ENCODE data around the gene SRGAP1.
"Not testable (repeated sequence)": the region's sequence is repeated elsewhere in the genome, so short reads cannot be mapped to it uniquely, and the experiment has no call there.

SRGAP1 gene

GRCh38 chr12:64016521-64016920 is 172.0 kb downstream of the SRGAP1 start:
- no peak for DNase-seq (ENCODE audit: low spot score)
- in situ Hi-C loops (cut with MboI; ENCODE audit: low pct_unique_long_range_greater_than_20kb, low sequenced_read_pairs, unreplicated experiment), result no loop called here
- TF ChIP-seq, protein P1, sequence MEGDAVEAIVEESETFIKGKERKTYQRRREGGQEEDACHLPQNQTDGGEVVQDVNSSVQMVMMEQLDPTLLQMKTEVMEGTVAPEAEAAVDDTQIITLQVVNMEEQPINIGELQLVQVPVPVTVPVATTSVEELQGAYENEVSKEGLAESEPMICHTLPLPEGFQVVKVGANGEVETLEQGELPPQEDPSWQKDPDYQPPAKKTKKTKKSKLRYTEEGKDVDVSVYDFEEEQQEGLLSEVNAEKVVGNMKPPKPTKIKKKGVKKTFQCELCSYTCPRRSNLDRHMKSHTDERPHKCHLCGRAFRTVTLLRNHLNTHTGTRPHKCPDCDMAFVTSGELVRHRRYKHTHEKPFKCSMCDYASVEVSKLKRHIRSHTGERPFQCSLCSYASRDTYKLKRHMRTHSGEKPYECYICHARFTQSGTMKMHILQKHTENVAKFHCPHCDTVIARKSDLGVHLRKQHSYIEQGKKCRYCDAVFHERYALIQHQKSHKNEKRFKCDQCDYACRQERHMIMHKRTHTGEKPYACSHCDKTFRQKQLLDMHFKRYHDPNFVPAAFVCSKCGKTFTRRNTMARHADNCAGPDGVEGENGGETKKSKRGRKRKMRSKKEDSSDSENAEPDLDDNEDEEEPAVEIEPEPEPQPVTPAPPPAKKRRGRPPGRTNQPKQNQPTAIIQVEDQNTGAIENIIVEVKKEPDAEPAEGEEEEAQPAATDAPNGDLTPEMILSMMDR (IDR thresholded peaks at IDR 0.05; ENCODE audit: extremely low read depth, insufficient read depth, missing control alignments), result no peak

- in situ Hi-C loops (cut with MboI; ENCODE audit: low pct_unique_long_range_greater_than_20kb, low sequenced_read_pairs, unreplicated experiment); DNase-seq (ENCODE audit: low spot score): not testable (repeated sequence)
Measured at GRCh38 chr12:64018116-64018515, 173.6 kb downstream of the SRGAP1 start.

- in situ Hi-C loops (cut with MboI; ENCODE audit: low pct_unique_long_range_greater_than_20kb, low sequenced_read_pairs, unreplicated experiment), result no loop called here
- TF ChIP-seq, protein P1 (IDR thresholded peaks at IDR 0.05; ENCODE audit: extremely low read depth, insufficient read depth, missing control alignments), result no peak
- no peak for DNase-seq (ENCODE audit: low spot score)
Measured at GRCh38 chr12:64018524-64018923, 174.0 kb downstream of the SRGAP1 start.

GRCh38 chr12:64019101-64019500 is 174.6 kb downstream of the SRGAP1 start:
- TF ChIP-seq, protein P1 (IDR thresholded peaks at IDR 0.05; ENCODE audit: extremely low read depth, insufficient read depth, missing control alignments), result no peak
- in situ Hi-C loops (cut with MboI; ENCODE audit: low pct_unique_long_range_greater_than_20kb, low sequenced_read_pairs, unreplicated experiment), result no loop called here
- no peak for DNase-seq (ENCODE audit: low spot score)

DNA sequence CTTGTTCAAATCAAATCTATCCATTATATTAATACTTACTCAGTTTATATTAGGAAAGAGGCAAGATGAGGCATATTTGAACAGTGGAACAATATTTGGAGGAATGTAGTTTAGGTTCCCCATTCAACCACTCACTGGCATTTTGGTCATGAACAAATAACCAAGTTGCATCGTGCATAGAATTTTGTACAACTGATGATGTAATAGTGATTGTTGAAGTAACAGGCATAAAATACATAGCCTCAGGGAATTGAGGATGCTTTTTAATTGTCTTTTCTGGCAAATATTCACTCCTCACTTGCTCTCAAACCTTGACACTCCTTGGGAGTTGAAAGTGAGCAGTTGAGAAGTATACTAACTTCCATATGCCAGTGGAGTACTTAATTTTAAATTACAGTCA is 175.2 kb downstream of the SRGAP1 start:
- TF ChIP-seq, protein P1 (IDR thresholded peaks at IDR 0.05; ENCODE audit: extremely low read depth, insufficient read depth, missing control alignments), result no peak
- no peak for DNase-seq (ENCODE audit: low spot score)
- in situ Hi-C loops (cut with MboI; ENCODE audit: low pct_unique_long_range_greater_than_20kb, low sequenced_read_pairs, unreplicated experiment), result no loop called here

DNA sequence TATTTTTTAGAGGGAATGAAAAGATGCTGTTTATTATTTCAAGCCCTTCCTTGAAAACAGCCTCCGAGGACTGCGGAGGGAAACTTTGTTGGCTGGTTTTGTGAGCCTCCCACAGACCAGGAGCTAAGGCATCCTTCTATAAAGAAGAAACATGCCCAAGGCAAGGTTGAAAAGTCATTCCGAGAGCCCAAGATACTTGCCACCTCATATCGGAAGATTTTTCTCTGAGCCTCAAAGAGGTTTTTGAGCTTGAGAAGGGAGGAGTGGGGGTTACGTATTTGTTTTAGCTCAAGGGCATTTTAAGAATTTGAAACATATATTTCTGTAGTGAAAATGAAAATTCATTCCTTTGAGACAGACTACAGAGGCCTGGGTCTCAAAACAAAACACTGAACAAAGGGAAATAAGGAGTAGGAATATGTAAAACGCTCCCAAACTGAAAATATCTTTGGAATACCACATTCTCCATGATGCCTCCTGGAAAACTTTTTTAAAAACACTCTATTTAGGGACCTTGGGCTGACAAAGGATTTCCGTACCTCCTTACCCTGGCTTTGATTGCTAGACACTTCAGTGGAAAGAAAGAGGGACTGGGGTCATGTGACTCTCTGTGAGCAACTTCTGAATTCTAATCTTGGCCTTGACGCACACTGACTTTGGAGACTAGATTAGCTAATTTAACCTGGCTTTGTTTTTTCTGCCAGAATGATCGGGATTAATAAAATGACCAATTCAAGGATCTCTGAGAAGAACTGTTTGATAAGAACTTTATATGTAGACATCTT is 180.9 kb downstream of the SRGAP1 start:
- in situ Hi-C loops (cut with MboI; ENCODE audit: low pct_unique_long_range_greater_than_20kb, low sequenced_read_pairs, unreplicated experiment), result no loop called here
- TF ChIP-seq, protein P1 (IDR thresholded peaks at IDR 0.05; ENCODE audit: extremely low read depth, insufficient read depth, missing control alignments), result no peak

DNA sequence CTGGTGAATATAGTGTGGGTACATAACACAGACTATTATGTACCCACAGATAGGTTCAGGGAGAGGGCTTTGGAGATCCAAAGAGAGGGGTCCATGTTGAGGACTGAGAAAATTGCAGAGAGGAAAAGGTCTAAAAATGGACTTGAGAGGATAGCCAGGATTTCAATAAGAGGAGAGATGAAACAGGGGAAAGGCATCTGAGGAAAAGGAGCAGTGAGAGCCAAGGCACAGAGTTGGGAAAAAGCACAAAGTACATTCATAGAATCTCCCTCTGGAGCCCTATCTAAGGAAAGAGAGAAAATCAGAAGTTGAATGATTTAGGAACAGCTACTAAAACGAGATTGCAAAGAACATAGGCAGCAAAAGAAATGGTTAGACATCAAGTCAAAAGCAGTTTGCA is 182.8 kb downstream of the SRGAP1 start:
- TF ChIP-seq, protein P1 (IDR thresholded peaks at IDR 0.05; ENCODE audit: extremely low read depth, insufficient read depth, missing control alignments), result no peak
- in situ Hi-C loops (cut with MboI; ENCODE audit: low pct_unique_long_range_greater_than_20kb, low sequenced_read_pairs, unreplicated experiment), result no loop called here
- DNase-seq (ENCODE audit: low spot score), result no peak

More for the DNA sequence above, 180.9 kb downstream of the SRGAP1 start:
- no peak for DNase-seq (ENCODE audit: low spot score)

Measured in GM13977 (cell line).